Stimulated activated CD4-positive, alpha-beta T cell treated with anti-CD3 and anti-CD28 coated beads, Interleukin-4, amount 100 ng/mL, for 24 hours (primary cell): ENCODE measurements around the gene SRPK3.
"Not testable (repeated sequence)": the region's sequence is repeated elsewhere in the genome, so short reads cannot be mapped to it uniquely, and the experiment has no call there.

Experiments used
- DNase-seq: peaks from one replicate; pipeline ENCODE4 v3.0.0-alpha.2; 2020

SRPK3 gene

GRCh38 chrX:153746991-153747390 is 33.9 kb upstream of the SRPK3 start:
- DNase-seq, result not testable (repeated sequence)

DNA sequence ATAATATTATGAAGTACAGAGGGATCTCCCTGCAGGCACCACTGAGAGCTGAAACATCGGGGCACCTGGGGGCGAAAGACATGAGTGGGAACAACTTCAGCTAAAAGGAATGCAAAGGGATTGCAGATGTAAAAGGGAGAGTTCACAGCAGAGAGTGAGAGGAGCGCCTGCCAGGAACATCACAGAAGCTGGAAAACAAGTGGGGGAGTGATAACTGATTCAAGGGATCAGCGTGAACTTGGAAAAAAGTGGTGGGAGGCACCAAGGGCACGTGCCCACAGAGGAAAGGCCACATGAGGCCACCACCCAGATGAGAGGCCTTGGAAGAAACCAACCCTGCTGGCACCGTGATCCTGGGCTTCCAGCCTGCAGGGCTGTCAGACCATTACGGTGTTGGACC is 31.8 kb upstream of the SRPK3 start:
- not testable (repeated sequence) for DNase-seq

GRCh38 chrX:153750127-153750774 is 30.6 kb upstream of the SRPK3 start:
- no peak for DNase-seq

GRCh38 chrX:153755136-153755535 is 25.7 kb upstream of the SRPK3 start:
- no peak for DNase-seq

DNA sequence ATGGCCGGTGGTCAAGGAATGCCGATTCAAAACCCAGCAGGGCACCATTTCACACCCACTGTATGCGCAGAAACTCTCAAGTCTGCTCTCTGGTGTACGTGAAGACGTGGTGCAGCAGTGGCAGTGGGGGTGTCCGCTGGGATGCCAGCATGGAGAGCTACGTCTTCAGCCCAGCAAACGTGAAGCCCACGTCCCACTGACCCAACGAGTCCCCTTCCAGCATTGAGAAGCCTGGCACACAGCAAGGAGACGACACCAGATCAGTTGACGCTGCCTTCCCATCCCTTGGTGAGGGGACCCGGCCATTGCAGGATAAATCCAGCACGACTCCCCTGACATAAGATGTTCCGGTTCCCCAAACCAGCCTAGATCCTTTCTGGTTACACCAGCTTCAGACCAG is 19.0 kb upstream of the SRPK3 start:
- DNase-seq, result no peak

GRCh38 chrX:153762626-153763173 is 18.1 kb upstream of the SRPK3 start:
- DNase-seq, result no peak

DNA sequence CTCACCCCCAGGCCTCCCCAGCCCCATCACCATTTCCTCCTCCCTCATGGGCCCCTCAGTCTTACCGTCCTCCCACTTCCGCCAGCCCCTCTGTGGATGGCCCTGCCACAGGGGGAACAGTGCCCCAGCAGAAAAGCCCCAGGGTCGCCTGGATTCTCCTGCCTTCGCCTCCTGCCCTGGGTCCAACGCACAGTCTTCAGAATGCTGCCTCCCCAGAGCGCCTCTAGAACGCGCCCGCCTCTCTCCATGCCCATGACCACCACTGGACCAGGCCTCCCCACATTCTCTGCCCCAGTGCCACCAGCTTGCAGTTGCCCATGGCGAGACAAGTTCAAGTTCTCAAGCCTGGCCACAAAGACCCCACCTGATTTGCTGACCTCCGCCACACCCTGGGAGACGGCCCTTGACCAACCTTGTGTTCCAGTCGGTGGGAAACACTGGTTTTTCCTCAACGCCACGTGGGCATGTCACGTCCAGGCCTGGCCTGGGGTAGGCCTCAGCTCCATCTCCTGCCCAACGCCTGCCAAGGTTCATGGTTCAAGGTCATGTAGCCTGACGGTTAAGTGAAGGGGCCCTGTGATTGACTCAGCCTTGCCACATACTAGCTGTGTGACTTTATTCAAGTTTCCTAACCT is 17.4 kb upstream of the SRPK3 start:
- DNase-seq, result no peak

DNA sequence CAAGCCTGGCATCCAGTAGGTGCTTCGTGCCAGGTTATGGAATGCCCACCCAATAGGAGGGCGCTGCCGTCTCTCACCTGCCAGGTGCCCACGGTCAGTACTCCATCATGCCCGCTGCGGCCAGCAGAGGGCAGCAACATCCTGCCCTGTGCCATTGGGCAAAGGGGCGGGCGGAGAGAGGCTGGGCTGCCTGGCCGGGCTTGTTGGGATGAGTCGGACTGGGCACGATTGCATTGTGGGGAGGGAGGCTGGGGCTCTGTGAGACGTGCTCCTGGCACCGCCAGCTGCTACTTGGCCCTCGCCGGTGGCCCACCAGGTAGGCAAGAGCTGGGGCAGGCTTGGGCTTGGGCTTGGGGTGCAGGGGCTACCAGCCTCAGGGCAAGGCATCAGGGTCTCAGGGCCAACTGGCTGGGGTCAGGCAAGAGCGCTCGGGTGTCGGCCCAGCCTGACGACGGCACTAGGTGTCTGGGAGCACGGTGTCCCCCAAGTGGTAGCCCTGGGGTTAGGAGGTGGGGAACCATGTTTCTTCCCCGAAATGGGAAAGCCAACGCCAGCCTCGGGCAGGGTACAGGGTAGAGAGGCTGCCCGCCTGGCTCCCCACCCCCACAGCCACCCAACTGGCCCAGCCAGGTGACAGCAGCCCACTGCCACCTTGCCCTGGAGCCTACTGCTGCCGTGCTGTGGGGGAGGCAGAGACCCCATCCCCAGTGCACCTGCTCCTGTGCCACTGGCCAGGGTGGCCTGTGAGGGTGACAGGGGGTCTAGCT is 16.7 kb upstream of the SRPK3 start, which contains the start of gene PLXNB3:
PLXNB3 (plus strand) TSS at position 261 of the 767 bp plus-strand sequence. CDS start 1,287 bp downstream, outside the sequence.
- DNase-seq, result peak; percentile 76

GRCh38 chrX:153764786-153765137 is 16.1 kb upstream of the SRPK3 start:
- no peak for DNase-seq

DNA sequence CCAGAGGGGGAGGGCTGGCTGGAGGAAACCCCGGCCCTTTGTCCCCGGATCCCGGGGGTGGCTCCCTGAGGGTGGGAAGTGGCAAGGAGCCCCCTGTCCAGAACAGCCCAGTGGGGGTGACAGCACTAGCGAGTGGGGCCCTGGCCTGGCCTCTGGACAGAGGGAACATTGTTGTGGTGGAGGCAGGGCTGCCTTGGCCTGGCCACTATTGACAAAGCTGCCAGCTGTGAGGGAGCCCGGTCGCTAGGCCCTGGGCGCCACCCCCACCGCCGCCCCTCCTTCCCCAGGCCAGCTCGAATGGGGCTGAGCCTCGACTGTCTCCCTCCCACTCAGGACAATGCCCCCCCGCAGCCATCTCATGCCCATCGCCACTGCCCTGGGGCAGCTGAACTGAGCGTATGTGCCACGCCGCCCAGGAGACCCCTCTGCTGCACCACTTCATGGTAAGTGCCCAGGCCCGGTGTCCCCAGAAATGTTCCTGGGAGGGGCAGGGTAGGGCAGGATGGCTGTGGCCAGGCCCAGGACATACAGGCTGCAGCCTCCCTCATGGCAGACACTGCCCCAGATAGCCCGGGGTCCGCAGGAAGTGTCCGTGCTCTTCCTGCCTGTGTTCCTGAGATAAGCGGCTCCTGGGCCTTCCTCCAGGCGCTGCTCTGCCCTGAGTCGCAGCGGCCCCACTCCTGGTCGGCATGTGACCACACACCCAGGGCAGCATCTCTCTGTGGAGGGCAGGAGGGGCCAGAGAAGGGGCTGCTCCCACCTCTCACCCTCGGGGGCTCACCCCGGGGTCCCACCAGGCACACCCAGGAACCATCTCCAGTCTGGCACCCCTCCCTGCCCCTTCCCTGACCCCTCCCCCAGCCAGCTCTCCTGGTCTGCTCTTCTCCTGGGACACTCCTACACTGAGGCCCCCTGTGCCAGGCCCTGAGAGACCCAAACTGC is 15.4 kb upstream of the SRPK3 start:
- no peak for DNase-seq

- DNase-seq, result peak; percentile 43
Observed at GRCh38 chrX:153766098-153766817, 14.6 kb upstream of the SRPK3 start.

DNA sequence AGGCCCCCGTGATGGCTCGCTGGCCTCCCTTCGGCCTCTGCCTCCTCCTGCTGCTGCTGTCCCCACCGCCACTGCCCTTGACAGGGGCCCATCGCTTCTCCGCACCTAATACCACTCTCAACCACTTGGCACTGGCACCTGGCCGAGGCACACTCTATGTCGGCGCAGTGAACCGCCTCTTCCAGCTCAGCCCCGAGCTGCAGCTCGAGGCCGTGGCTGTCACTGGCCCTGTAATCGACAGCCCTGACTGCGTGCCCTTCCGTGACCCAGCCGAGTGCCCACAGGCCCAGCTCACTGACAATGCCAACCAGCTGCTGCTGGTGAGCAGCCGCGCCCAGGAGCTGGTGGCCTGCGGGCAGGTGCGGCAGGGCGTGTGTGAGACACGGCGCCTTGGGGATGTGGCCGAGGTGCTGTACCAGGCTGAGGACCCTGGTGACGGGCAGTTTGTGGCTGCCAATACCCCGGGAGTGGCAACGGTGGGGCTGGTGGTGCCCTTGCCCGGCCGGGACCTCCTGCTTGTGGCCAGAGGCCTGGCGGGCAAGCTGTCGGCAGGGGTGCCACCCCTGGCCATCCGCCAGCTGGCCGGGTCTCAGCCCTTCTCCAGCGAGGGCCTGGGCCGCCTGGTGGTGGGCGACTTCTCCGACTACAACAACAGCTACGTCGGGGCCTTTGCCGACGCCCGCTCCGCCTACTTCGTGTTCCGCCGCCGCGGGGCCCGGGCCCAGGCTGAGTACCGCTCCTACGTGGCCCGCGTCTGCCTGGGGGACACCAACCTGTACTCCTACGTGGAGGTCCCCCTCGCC is 13.8 kb upstream of the SRPK3 start:
- DNase-seq, result no peak

- no peak for DNase-seq
Observed at GRCh38 chrX:153767674-153768055, 13.2 kb upstream of the SRPK3 start.

- no peak for DNase-seq
Observed at GRCh38 chrX:153768311-153769157, 12.3 kb upstream of the SRPK3 start.

DNA sequence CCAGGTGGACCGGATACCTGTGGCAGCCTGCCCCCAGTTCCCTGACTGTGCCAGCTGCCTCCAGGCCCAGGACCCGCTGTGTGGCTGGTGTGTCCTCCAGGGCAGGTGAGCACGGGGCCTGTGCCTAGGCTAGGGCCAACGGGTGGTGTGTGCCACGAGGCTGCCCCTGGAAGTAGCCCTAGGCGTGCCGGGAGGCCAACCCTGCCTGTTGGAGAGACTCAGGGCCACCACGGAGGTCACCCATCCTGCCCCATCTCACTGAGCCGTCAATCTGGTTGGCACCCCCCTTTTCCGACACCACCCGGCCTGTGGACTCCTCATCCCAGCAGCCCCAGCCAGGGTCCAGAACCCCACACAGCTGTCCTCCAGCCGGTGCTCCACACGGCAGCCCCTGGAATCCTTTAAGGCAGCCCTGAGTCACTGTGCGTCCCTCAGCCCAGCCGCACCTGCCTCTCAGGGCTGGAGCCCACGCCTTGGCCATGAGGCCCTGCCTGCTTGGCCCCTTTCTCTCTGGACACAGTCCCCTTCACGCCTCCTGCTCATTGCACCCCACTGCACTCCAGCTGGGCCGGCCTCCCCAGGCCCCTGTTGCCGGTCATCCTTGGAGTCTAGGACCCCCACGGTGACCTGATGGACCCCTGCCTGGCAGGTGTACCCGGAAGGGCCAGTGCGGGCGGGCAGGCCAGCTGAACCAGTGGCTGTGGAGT is 11.5 kb upstream of the SRPK3 start:
- no peak for DNase-seq

DNA sequence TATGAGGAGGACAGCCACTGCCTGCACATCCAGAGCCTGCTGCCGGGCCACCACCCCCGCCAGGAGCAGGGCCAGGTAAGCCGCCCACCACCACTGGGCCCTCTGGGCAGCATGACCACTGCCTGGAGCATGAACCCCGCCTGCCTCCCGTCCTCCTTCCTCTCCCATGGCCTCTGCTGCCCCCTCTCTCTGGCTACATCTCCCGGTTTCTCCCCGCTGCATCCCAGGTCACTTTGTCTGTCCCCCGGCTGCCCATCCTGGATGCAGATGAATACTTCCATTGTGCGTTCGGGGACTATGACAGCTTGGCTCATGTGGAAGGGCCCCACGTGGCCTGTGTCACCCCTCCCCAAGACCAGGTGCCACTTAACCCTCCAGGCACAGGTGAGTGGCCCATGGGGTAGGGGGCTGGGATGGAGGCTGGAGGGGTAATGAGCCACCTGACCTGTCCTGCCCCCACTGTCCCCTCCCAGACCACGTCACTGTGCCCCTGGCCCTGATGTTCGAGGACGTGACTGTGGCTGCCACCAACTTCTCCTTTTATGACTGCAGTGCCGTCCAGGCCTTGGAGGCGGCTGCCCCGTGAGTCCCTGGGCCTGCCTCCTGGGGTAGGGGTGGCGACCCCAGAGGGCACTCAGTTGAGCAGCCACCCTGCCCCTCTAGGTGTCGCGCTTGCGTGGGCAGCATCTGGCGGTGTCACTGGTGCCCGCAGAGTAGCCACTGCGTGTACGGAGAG is 10.8 kb upstream of the SRPK3 start:
- no peak for DNase-seq

DNA sequence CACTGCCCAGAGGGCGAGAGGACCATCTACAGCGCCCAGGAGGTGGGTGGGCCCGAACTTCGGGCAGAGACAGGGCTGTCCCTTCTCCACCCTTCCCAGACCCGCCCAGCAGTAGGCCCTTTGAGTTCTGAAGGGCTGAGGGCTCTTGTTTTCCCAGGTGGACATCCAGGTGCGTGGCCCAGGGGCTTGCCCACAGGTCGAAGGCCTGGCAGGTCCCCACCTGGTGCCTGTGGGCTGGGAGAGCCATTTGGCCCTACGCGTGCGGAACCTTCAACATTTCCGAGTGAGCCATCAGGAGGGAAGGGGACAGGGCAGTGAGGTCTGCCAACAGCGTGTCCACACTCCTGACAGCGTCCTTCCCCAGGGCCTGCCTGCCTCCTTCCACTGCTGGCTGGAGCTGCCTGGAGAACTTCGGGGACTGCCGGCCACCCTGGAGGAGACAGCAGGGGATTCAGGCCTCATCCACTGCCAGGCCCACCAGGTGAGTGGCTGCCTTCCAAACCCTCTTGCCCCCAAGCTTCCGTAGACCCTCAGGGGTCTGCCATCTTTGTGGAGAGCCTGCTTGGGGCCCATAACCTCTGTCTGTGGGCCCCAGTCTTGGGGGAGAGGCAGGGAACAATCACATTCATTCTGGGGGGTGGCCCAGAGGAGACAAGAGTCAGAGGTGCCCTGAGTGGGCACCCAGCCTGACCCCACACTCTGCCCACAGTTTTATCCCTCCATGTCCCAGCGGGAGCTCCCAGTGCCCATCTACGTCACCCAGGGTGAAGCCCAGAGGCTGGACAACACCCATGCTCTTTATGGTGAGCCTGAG is 10.0 kb upstream of the SRPK3 start:
- DNase-seq, result no peak
